Suprapubic skin (tissue), 4 donors: Measurements from ENCODE around the gene ENPP3.

Experiments
- CTCF ChIP-seq, 2 donors: fragments of 200-600 bp in 1 of 2; fragments of 450-650 bp in 1 of 2; sonication (generic) in 1 of 2; IDR thresholded peaks; one replicate each; pipeline ENCODE4 v1.5.1; 2016 to 2019; ENCODE audit warnings: antibody characterized with exemption in 2 of 2, mild to moderate bottlenecking in 1 of 2, moderate library complexity in 1 of 2
- EP300 ChIP-seq: sonication (generic); formaldehyde crosslinking; IDR thresholded peaks from one replicate; pipeline ENCODE4 v1.6.1; 2017; ENCODE audit warnings: antibody characterized with exemption
- POLR2A ChIP-seq, 2 donors: fragments of 450-650 bp; IDR thresholded peaks; one replicate each; pipeline ENCODE4 v1.6.1; 2017; ENCODE audit warnings: antibody characterized with exemption in 2 of 2, mild to moderate bottlenecking in 2 of 2, moderate library complexity in 2 of 2
- POLR2AphosphoS5 ChIP-seq, 3 donors: sonication (generic); formaldehyde crosslinking; IDR thresholded peaks; one replicate each; pipeline ENCODE4 v1.6.1; 2017; ENCODE audit warnings: antibody characterized with exemption in 3 of 3

- TF ChIP-seq EP300 (no peak), CTCF (IDR thresholded peaks at IDR 0.05) (no peak), POLR2A (IDR thresholded peaks at IDR 0.05) (no peak), POLR2AphosphoS5 (IDR thresholded peaks at IDR 0.05) (no peak)
These were observed 111.9 kb downstream of the ENPP3 start for GRCh38 chr6:131749023-131749422.
